SK-N-SH treated with all-trans-retinoic acid at 6 μM for 48 hours (cell line): ENCODE results near the gene NCAM1.

ENCODE experiments used
- ATAC-seq: fragments of 200-7000 bp; cut with Tn5 transposase; 3 replicates; pipeline ENCODE4 v1.9.1; 2020; ENCODE audit warnings: mild to moderate bottlenecking, moderate library complexity
- ARNTL ChIP-seq: fragments of 450-650 bp; formaldehyde crosslinking; IDR thresholded peaks from 2 replicates; pipeline ENCODE4 v1.5.0; 2020; ENCODE audit warnings: low read depth, mild to moderate bottlenecking, moderate library complexity, borderline replicate concordance
- BACH2 ChIP-seq: fragments of 250-450 bp; sonication (Bioruptor Pico); IDR thresholded peaks from 2 replicates; pipeline ENCODE4 v1.9.0; 2021; ENCODE audit warnings: mild to moderate bottlenecking, borderline replicate concordance
- CREB5 ChIP-seq: fragments of 250-450 bp; sonication (Bioruptor Pico); IDR thresholded peaks from 2 replicates; pipeline ENCODE4 v1.5.1; 2020; ENCODE audit warnings: low read depth, mild to moderate bottlenecking, moderate library complexity
- CSDC2 ChIP-seq: fragments of 250-450 bp; sonication (Bioruptor Pico); IDR thresholded peaks from 2 replicates; pipeline ENCODE4 v1.5.0; 2020; ENCODE audit warnings: mild to moderate bottlenecking, moderate library complexity
- ESRRG ChIP-seq: fragments of 250-450 bp; sonication (Bioruptor Pico); IDR thresholded peaks from 2 replicates; pipeline ENCODE4 v1.6.1; 2021; ENCODE audit warnings: mild to moderate bottlenecking
- GLIS3 ChIP-seq: fragments of 250-450 bp; sonication (Bioruptor Pico); IDR thresholded peaks from 2 replicates; pipeline ENCODE4 v1.5.0; 2020; ENCODE audit warnings: mild to moderate bottlenecking, moderate library complexity
- OSR1 ChIP-seq: fragments of 250-450 bp; sonication (Bioruptor Pico); IDR thresholded peaks from 2 replicates; pipeline ENCODE4 v1.8.0; 2022; ENCODE audit warnings: moderate library complexity, mild to moderate bottlenecking, inconsistent platforms
- PPARA ChIP-seq: fragments of 250-450 bp; sonication (Bioruptor Pico); IDR thresholded peaks from 2 replicates; pipeline ENCODE4 v1.5.0; 2020; ENCODE audit warnings: mild to moderate bottlenecking, borderline replicate concordance
- RARB ChIP-seq: fragments of 250-450 bp; sonication (Bioruptor Pico); IDR thresholded peaks from 2 replicates; pipeline ENCODE4 v1.8.0; 2021; ENCODE audit warnings: mild to moderate bottlenecking, moderate library complexity
- SNAI2 ChIP-seq: fragments of 250-450 bp; sonication (Bioruptor Pico); IDR thresholded peaks from 2 replicates; pipeline ENCODE4 v1.5.0; 2020; ENCODE audit warnings: mild to moderate bottlenecking, moderate library complexity
- TOX ChIP-seq: fragments of 250-450 bp; sonication (Bioruptor Pico); IDR thresholded peaks from 2 replicates; pipeline ENCODE4 v1.8.0; 2021; ENCODE audit warnings: mild to moderate bottlenecking, moderate library complexity, borderline replicate concordance
- ZC3H10 ChIP-seq: fragments of 250-450 bp; sonication (Bioruptor Pico); IDR thresholded peaks from 2 replicates; pipeline ENCODE4 v1.5.1; 2021; ENCODE audit warnings: mild to moderate bottlenecking, moderate library complexity
- ZFP3 ChIP-seq: fragments of 250-450 bp; sonication (Bioruptor Pico); IDR thresholded peaks from 2 replicates; pipeline ENCODE4 v1.5.0; 2020; ENCODE audit warnings: mild to moderate bottlenecking, moderate library complexity
- ZFP30 ChIP-seq: fragments of 450-650 bp; formaldehyde crosslinking; IDR thresholded peaks from 2 replicates; pipeline ENCODE4 v1.5.0; 2022; ENCODE audit warnings: mild to moderate bottlenecking, moderate library complexity
- ZNF565 ChIP-seq: fragments of 450-650 bp; formaldehyde crosslinking; conservative IDR thresholded peaks from 2 replicates; pipeline ENCODE4 v1.5.0; 2020; ENCODE audit warnings: low read depth, mild to moderate bottlenecking, moderate library complexity
- ZNF70 ChIP-seq: fragments of 450-650 bp; formaldehyde crosslinking; IDR thresholded peaks from 2 replicates; pipeline ENCODE4 v1.5.0; 2020; ENCODE audit warnings: mild to moderate bottlenecking, moderate library complexity
- ZNF8 ChIP-seq: fragments of 450-650 bp; formaldehyde crosslinking; IDR thresholded peaks from 2 replicates; pipeline ENCODE4 v1.5.0; 2020; ENCODE audit warnings: mild to moderate bottlenecking, moderate library complexity
- TF ChIP-seq, protein P1 (sequence below): fragments of 250-450 bp; sonication (Bioruptor Pico); IDR thresholded peaks from 2 replicates; pipeline ENCODE4 v1.5.0; 2020; ENCODE audit warnings: mild to moderate bottlenecking, moderate library complexity
- TF ChIP-seq, protein P2 (sequence below): fragments of 250-450 bp; sonication (Bioruptor Pico); IDR thresholded peaks from 2 replicates; pipeline ENCODE4 v1.5.1; 2021; ENCODE audit warnings: mild to moderate bottlenecking, moderate library complexity
- TF ChIP-seq, protein P3 (sequence below): fragments of 250-450 bp; sonication (Bioruptor Pico); IDR thresholded peaks from 2 replicates; pipeline ENCODE4 v1.8.0; 2021; ENCODE audit warnings: low read depth, mild to moderate bottlenecking, moderate library complexity, borderline replicate concordance

NCAM1 gene

DNA sequence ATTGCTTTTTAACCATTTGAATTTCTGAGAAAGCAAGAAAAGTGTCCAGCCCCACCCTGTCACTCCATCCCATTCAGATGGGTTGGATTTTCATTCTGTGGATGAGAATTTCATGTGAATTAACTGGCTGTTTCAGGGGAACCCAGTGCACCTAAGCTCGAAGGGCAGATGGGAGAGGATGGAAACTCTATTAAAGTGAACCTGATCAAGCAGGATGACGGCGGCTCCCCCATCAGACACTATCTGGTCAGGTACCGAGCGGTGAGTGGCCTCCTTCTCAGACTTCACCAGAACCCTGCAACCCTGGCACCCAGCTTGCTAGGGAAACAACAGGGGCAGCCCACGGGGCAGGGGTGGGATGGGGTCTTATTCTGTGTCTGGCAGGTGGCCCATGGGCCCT lies 294.5 kb downstream of the NCAM1 start:
- no peak for ATAC-seq
- TF ChIP-seq ARNTL (CRISPR knock-in tag) (no peak), CSDC2 (CRISPR knock-in tag) (no peak), ZNF70 (CRISPR knock-in tag) (no peak), TOX (CRISPR knock-in tag) (no peak)
- TF ChIP-seq, protein P1, sequence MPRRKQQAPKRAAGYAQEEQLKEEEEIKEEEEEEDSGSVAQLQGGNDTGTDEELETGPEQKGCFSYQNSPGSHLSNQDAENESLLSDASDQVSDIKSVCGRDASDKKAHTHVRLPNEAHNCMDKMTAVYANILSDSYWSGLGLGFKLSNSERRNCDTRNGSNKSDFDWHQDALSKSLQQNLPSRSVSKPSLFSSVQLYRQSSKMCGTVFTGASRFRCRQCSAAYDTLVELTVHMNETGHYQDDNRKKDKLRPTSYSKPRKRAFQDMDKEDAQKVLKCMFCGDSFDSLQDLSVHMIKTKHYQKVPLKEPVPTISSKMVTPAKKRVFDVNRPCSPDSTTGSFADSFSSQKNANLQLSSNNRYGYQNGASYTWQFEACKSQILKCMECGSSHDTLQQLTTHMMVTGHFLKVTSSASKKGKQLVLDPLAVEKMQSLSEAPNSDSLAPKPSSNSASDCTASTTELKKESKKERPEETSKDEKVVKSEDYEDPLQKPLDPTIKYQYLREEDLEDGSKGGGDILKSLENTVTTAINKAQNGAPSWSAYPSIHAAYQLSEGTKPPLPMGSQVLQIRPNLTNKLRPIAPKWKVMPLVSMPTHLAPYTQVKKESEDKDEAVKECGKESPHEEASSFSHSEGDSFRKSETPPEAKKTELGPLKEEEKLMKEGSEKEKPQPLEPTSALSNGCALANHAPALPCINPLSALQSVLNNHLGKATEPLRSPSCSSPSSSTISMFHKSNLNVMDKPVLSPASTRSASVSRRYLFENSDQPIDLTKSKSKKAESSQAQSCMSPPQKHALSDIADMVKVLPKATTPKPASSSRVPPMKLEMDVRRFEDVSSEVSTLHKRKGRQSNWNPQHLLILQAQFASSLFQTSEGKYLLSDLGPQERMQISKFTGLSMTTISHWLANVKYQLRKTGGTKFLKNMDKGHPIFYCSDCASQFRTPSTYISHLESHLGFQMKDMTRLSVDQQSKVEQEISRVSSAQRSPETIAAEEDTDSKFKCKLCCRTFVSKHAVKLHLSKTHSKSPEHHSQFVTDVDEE: no peak
- TF ChIP-seq, protein P2, sequence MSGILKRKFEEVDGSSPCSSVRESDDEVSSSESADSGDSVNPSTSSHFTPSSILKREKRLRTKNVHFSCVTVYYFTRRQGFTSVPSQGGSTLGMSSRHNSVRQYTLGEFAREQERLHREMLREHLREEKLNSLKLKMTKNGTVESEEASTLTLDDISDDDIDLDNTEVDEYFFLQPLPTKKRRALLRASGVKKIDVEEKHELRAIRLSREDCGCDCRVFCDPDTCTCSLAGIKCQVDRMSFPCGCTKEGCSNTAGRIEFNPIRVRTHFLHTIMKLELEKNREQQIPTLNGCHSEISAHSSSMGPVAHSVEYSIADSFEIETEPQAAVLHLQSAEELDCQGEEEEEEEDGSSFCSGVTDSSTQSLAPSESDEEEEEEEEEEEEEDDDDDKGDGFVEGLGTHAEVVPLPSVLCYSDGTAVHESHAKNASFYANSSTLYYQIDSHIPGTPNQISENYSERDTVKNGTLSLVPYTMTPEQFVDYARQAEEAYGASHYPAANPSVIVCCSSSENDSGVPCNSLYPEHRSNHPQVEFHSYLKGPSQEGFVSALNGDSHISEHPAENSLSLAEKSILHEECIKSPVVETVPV: no peak

DNA sequence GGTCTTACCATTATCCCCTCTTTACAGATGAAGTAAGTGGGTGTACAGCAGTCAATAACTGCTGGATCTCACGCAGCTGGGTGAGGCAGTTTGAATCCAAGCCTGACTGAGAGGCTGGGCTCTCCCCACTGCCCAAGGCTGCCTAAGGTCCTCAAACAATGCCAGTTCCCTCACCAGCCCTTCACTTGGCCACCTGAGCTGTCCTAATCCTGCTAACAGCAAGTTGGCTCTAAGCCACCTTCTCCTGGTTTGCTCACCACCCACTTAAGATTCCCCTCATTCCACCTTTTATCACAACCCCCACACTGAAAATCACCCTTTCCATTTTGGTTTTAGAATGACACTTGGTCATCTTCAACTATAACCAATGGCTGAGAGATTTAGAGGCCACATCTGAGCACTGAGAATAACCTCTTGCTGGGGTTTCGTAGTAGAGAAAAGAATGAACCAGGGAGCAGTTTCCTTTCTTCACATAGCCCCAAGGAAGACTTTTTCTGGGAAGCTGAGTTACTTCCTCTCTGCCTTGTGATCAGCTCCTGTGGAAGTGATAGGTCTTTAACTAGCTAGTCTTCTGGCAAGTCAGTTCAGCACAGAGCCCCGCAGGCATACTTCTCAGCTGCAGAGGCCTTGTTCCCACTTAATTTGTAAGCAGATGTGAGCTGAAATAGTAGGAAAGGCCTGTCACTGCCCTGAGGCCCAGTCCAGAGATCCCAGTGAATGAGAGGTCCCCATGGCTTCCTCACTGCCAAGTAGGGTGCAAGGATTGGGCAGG lies 295.4 kb downstream of the NCAM1 start:
- TF ChIP-seq ZFP3 (CRISPR knock-in tag) (no peak), CREB5 (no peak), GLIS3 (CRISPR knock-in tag) (no peak), ZNF8 (CRISPR knock-in tag) (no peak), RARB (CRISPR knock-in tag) (no peak), ESRRG (CRISPR knock-in tag) (no peak), TOX (CRISPR knock-in tag) (no peak), BACH2 (CRISPR knock-in tag) (no peak), ZFP30 (no peak), OSR1 (no peak), ZC3H10 (no peak), SNAI2 (no peak)
- TF ChIP-seq, protein P1: no peak
- TF ChIP-seq, protein P2: no peak
- TF ChIP-seq, protein P3, sequence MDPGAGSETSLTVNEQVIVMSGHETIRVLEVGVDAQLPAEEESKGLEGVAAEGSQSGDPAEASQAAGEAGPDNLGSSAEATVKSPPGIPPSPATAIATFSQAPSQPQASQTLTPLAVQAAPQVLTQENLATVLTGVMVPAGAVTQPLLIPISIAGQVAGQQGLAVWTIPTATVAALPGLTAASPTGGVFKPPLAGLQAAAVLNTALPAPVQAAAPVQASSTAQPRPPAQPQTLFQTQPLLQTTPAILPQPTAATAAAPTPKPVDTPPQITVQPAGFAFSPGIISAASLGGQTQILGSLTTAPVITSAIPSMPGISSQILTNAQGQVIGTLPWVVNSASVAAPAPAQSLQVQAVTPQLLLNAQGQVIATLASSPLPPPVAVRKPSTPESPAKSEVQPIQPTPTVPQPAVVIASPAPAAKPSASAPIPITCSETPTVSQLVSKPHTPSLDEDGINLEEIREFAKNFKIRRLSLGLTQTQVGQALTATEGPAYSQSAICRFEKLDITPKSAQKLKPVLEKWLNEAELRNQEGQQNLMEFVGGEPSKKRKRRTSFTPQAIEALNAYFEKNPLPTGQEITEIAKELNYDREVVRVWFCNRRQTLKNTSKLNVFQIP (CRISPR knock-in tag): no peak
- no peak for ATAC-seq

DNA sequence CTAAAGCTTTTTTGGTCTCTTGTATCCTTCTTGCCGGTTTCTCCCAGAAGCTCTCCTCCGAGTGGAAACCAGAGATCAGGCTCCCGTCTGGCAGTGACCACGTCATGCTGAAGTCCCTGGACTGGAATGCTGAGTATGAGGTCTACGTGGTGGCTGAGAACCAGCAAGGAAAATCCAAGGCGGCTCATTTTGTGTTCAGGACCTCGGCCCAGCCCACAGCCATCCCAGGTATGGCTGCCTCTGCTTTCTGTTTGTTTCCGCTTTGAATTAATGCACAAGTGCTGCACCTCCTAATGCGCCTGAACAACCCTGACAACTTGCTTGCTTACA lies 298.8 kb downstream of the NCAM1 start:
- TF ChIP-seq RARB (CRISPR knock-in tag) (no peak), ZNF565 (CRISPR knock-in tag) (no peak), ZFP3 (CRISPR knock-in tag) (no peak), PPARA (CRISPR knock-in tag) (no peak)

More for the DNA sequence above, 298.8 kb downstream of the NCAM1 start:
- ATAC-seq: no peak
